HepG2 (cell line): ENCODE measurements around the gene STRA6. TPM values are rescaled to one million over a fixed set of nuclear protein-coding genes. Genes with fewer than 3 reads are reported as not detected.

Experiments used
- ATAC-seq: fragments of 200-7000 bp; cut with Tn5 transposase; 3 replicates; pipeline ENCODE4 v1.9.1; 2020; ENCODE audit warnings: mild to moderate bottlenecking, moderate library complexity
- BruUV-seq: library from RNA; stranded (reverse); fragments of 400-500 nt; replicated peaks from 2 replicates; lab custom pipeline; 2021; lab: Mats Ljungman, UMichigan
- CTCF ChIA-PET: fragments of 300-600 bp; formaldehyde crosslinking; extraction: SDS; loops from one replicate; lab custom pipeline; 2021; ENCODE audit warnings: low total read pairs, inconsistent platforms, low intra/inter-chr PET ratio; lab: Yijun Ruan, JAX
- POLR2A ChIA-PET: fragments of 350-600 bp; sonication (Branson Sonifier 250); formaldehyde crosslinking; loops from one replicate; lab custom pipeline; 2020; ENCODE audit warnings: antibody characterized with exemption, inconsistent platforms; lab: Yijun Ruan, JAX
- DNase-seq: peaks from one replicate; pipeline ENCODE4 v3.0.0-alpha.2; 2015; ENCODE audit warnings: low spot score
- FAIRE-seq: peaks from 3 replicates; lab custom pipeline; 2011; peaks lifted over from hg19 to GRCh38; lab: Jason Lieb, UNC
- H2AFZ ChIP-seq: one replicate; pipeline ENCODE4 v1.6.1; 2011; ENCODE audit warnings: low read length, inconsistent platforms
- H3K27ac ChIP-seq: fragments of 300-600 bp; 3 replicates; pipeline ENCODE4 v1.8.0; 2011; ENCODE audit warnings: mixed run types, mild to moderate bottlenecking, mixed read lengths, low read length, inconsistent platforms; ENCODE audit not compliant: insufficient read depth; ENCODE audit errors: extremely low read length
- H3K27me3 ChIP-seq, 2 experiments: fragments of 200-600 bp in 1 of 2; 2 replicates in 1 of 2; 3 replicates in 1 of 2; pipeline versions ENCODE4 v1.6.0 to v1.8.0; 2011; ENCODE audit warnings: low read length in 2 of 2, mild to moderate bottlenecking in 2 of 2, moderate library complexity in 2 of 2, inconsistent platforms in 1 of 2; ENCODE audit not compliant: insufficient read depth in 2 of 2, control insufficient read depth in 1 of 2
- H3K36me3 ChIP-seq, 2 experiments: fragments of 200-600 bp in 1 of 2; replicated peaks in 1 of 2; 2 replicates in 1 of 2; 3 replicates in 1 of 2; pipeline versions ENCODE4 v1.5.1 to v1.8.0; 2011; ENCODE audit warnings: low read length in 2 of 2, inconsistent platforms in 1 of 2; ENCODE audit not compliant: insufficient read depth in 2 of 2, control insufficient read depth in 1 of 2
- H3K4me1 ChIP-seq: 2 replicates; pipeline ENCODE4 v1.5.1; 2012; ENCODE audit warnings: low read length, inconsistent platforms; ENCODE audit not compliant: insufficient read depth
- H3K4me2 ChIP-seq: 2 replicates; pipeline ENCODE4 v1.6.0; 2011; ENCODE audit warnings: low read depth, low read length, inconsistent platforms
- H3K4me3 ChIP-seq, 3 experiments: fragments of 200-600 bp in 1 of 3; sonication (generic), shearing (Covaris generic) in 1 of 3; replicated peaks in 1 of 3; 2 replicates each; pipeline ENCODE4 v1.5.1; 2011 to 2016; ENCODE audit warnings: low read length in 3 of 3, inconsistent platforms in 2 of 3, low read depth in 2 of 3, mild to moderate bottlenecking in 2 of 3, control low read depth in 1 of 3, mixed read lengths in 1 of 3; ENCODE audit not compliant: insufficient read depth in 1 of 3
- H3K79me2 ChIP-seq: one replicate; pipeline ENCODE4 v1.6.1; 2011; ENCODE audit warnings: low read length, inconsistent platforms; ENCODE audit not compliant: insufficient read depth
- H3K9ac ChIP-seq: 2 replicates; pipeline ENCODE4 v1.6.0; 2011; ENCODE audit warnings: mild to moderate bottlenecking, low read depth, low read length, inconsistent platforms; ENCODE audit not compliant: insufficient read depth
- H3K9me3 ChIP-seq: 2 replicates; pipeline ENCODE4 v1.5.1; 2012; ENCODE audit warnings: mild to moderate bottlenecking, low read length
- H4K20me1 ChIP-seq: 2 replicates; pipeline ENCODE4 v1.6.0; 2011; ENCODE audit warnings: inconsistent platforms, mild to moderate bottlenecking, low read length, moderate library complexity; ENCODE audit not compliant: insufficient read depth
- EZH2 ChIP-seq: conservative IDR thresholded peaks from 2 replicates; pipeline ENCODE4 v1.6.1; 2012; ENCODE audit warnings: mild to moderate bottlenecking, low read depth, low read length, moderate library complexity
- MLX ChIP-seq: IDR thresholded peaks from 2 replicates; pipeline ENCODE4 v1.6.1; 2016
- NBN ChIP-seq: fragments of 450-650 bp; conservative IDR thresholded peaks from 2 replicates; pipeline ENCODE4 v1.6.1; 2017
- PAX8 ChIP-seq: sonication (generic); formaldehyde crosslinking; IDR thresholded peaks from 2 replicates; pipeline ENCODE4 v1.8.0; 2022; ENCODE audit warnings: mild to moderate bottlenecking, missing genetic modification reagents, borderline replicate concordance
- PRDM4 ChIP-seq: sonication (generic); formaldehyde crosslinking; IDR thresholded peaks from 2 replicates; pipeline ENCODE4 v1.9.0; 2021; ENCODE audit warnings: missing genetic modification reagents, borderline replicate concordance
- SNAPC5 ChIP-seq: sonication (generic); formaldehyde crosslinking; IDR thresholded peaks from 2 replicates; pipeline ENCODE4 v1.8.1; 2023; ENCODE audit warnings: mild to moderate bottlenecking, missing genetic modification reagents, borderline replicate concordance
- ZBTB1 ChIP-seq: sonication (generic); formaldehyde crosslinking; IDR thresholded peaks from 2 replicates; pipeline ENCODE4 v1.4.0; 2020; ENCODE audit warnings: missing genetic modification reagents, borderline replicate concordance
- ZFP36L2 ChIP-seq: sonication (generic); formaldehyde crosslinking; IDR thresholded peaks from 2 replicates; pipeline ENCODE4 v1.4.0; 2020; ENCODE audit warnings: missing genetic modification reagents
- ZNF503 ChIP-seq: sonication (generic); formaldehyde crosslinking; IDR thresholded peaks from 2 replicates; pipeline ENCODE4 v1.4.0; 2020; ENCODE audit warnings: missing genetic modification reagents
- ZNF567 ChIP-seq: sonication (generic); formaldehyde crosslinking; IDR thresholded peaks from 2 replicates; pipeline ENCODE4 v1.8.1; 2023; ENCODE audit warnings: mild to moderate bottlenecking, missing genetic modification reagents, borderline replicate concordance
- ZNF570 ChIP-seq: sonication (generic); formaldehyde crosslinking; IDR thresholded peaks from 2 replicates; pipeline ENCODE4 v1.4.0; 2020; ENCODE audit warnings: mild to moderate bottlenecking, missing genetic modification reagents, borderline replicate concordance
- ZNF878 ChIP-seq: sonication (generic); formaldehyde crosslinking; IDR thresholded peaks from 2 replicates; pipeline ENCODE4 v1.8.1; 2023; ENCODE audit warnings: mild to moderate bottlenecking, missing genetic modification reagents, moderate library complexity
- ZNF891 ChIP-seq: sonication (generic); formaldehyde crosslinking; IDR thresholded peaks from 2 replicates; pipeline ENCODE4 v1.5.0; 2020; ENCODE audit warnings: mild to moderate bottlenecking, missing genetic modification reagents
- ZZZ3 ChIP-seq: sonication (generic); formaldehyde crosslinking; IDR thresholded peaks from 2 replicates; pipeline ENCODE4 v1.4.0; 2020; ENCODE audit warnings: missing genetic modification reagents, mild to moderate bottlenecking, borderline replicate concordance
- WGBS: methylation state at CpG from one replicate; pipeline ENCODE4 v1.1.6; 2017; ENCODE audit warnings: low lambda C conversion rate; 5-methylcytosine and 5-hydroxymethylcytosine counted together
- in situ Hi-C: cut with HindIII; loops from 2 replicates; pipeline ENCODE4 v1.10.0; 2017; ENCODE audit warnings: low pct_unique_long_range_greater_than_20kb; ENCODE audit not compliant: extremely low pct_ligation_motif_present
- intact Hi-C: fragments of 100-400 bp; cut with micrococcal nuclease; formaldehyde crosslinking; loops from one replicate; pipeline ENCODE4 v1.10.0; 2022; ENCODE audit not compliant: unreplicated experiment
- polyA plus RNA-seq, 8 experiments: library from polyadenylated mRNA; depleted of rRNA in 3 of 8; stranded (reverse) in 7 of 8; unstranded in 1 of 8; fragments of >200 nt; fragmentation: Illumina TruSeq in 4 of 8; extraction: Trizol in 4 of 8; gene quantifications; 2 replicates each; pipeline versions ENCODE4 v1.2.1 to v1.2.3, GENCODE V29; 2011 to 2016; ENCODE audit warnings: low read depth in 4 of 8, missing spikeins in 1 of 8, mixed read lengths in 1 of 8; ENCODE audit not compliant: insufficient read depth in 1 of 8
- total RNA-seq, 5 experiments: library from RNA; depleted of rRNA; stranded (reverse); fragments of >200 nt; fragmentation: Illumina TruSeq; extraction: Trizol; gene quantifications; 2 replicates each; pipeline ENCODE4 v1.2.3, GENCODE V29; 2016; ENCODE audit warnings: low read depth in 1 of 5

The STRA6 gene
- total and polyA plus RNA-seq, 2 of the 13 experiments (the other 11 are each of a cell fraction or from before 2014, with no cell fraction given), result 1.6 to 2.1 TPM

- H3K27me3 ChIP-seq, result peaks cover 12 to 41% of the 10 kb centered on the region in 2 experiments
- H3K4me1 ChIP-seq, result no peaks in the 10 kb centered on the region
- H2AFZ ChIP-seq, result no peak overlapping the region
- intact Hi-C loops (no loop called here), in situ Hi-C loops (no loop called here)
- no peak overlapping the region for H3K4me2 ChIP-seq
- H3K9me3 ChIP-seq, result no peaks in the 10 kb centered on the region
- FAIRE-seq (no peak), ATAC-seq (no peak), DNase-seq (no peak)
- no peak overlapping the region for H3K9ac ChIP-seq
- no peaks in the 10 kb centered on the region for H3K79me2 ChIP-seq
- H3K27ac ChIP-seq, result no peak overlapping the region
- H4K20me1 ChIP-seq, result 0 out of 2 replicates have a peak, but pooled peaks cover 3% of the 10 kb centered on the region
- no TSS peak for BruUV-seq
- H3K4me3 ChIP-seq, result no peak overlapping the region
- no peaks in the 10 kb centered on the region for H3K36me3 ChIP-seq
- ChIA-PET CTCF (no interaction called here), POLR2A (no interaction called here)
- WGBS, result 13% methylated on average over 18 of the region's 18 CpGs
- TF ChIP-seq ZFP36L2 (CRISPR knock-in tag) (no peak), EZH2 (peak; percentile 94)
Observed at GRCh38 chr15:74136814-74137536, 65.6 kb downstream of the STRA6 start.

GRCh38 chr15:74136540-74136813, 66.1 kb downstream of the STRA6 start:
- no peaks in the 10 kb centered on the region for H3K9me3 ChIP-seq
- no peaks in the 10 kb centered on the region for H3K4me1 ChIP-seq
- no peak for FAIRE-seq
- WGBS, result 26% methylated on average over 25 of the region's 26 CpGs
- BruUV-seq, result no TSS peak
- peaks cover 14 to 46% of the 10 kb centered on the region in 2 experiments for H3K27me3 ChIP-seq
- H3K36me3 ChIP-seq, result no peaks in the 10 kb centered on the region
- 0 out of 2 replicates have a peak, but pooled peaks cover 3% of the 10 kb centered on the region for H4K20me1 ChIP-seq
- H3K9ac ChIP-seq, result no peak overlapping the region
- H3K4me3 ChIP-seq, result no peak overlapping the region
- no peak overlapping the region for H2AFZ ChIP-seq
- CTCF ChIA-PET, result no interaction called here
- no peaks in the 10 kb centered on the region for H3K79me2 ChIP-seq
- intact Hi-C loops (no loop called here), in situ Hi-C loops (no loop called here)
- ATAC-seq, result no peak
- POLR2A ChIA-PET, result no interaction called here
- no peak overlapping the region for H3K27ac ChIP-seq
- H3K4me2 ChIP-seq, result no peak overlapping the region
- DNase-seq, result no peak
- TF ChIP-seq ZNF567 (CRISPR knock-in tag) (no peak), SNAPC5 (CRISPR knock-in tag) (no peak), PRDM4 (CRISPR knock-in tag) (no peak), PAX8 (CRISPR knock-in tag) (no peak), ZNF570 (CRISPR knock-in tag) (no peak), ZNF878 (no peak), ZZZ3 (no peak), ZNF503 (CRISPR knock-in tag) (no peak), NBN (no peak), MLX (no peak), ZBTB1 (CRISPR knock-in tag) (no peak), ZNF891 (CRISPR knock-in tag) (no peak)
